ENCODE results near the gene WASL.

DNA sequence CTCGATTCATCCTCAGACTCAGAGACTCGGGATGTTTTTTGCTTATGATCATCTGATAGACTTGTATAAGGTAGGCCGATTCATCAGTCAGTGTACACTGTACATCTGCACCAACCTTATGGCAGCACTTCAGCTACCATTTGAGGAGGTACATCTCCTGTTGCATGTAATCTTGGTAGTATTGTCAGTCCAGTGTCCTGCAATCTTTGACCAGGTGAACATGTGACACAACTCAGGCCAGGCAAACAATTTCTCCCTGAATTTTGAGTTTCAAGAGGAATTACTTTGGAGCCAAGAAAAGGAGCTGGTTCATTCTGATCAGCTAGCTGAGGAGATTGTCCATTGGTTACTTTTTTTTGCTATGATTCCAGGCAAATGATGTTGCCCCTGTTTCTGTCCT lies 19.7 kb upstream of the WASL start:
- TF ChIP-seq POLR2AphosphoS5 (IDR thresholded peaks at IDR 0.05) (no peak), POLR2A (IDR thresholded peaks at IDR 0.05) (no peak)
- TF ChIP-seq, protein P1, sequence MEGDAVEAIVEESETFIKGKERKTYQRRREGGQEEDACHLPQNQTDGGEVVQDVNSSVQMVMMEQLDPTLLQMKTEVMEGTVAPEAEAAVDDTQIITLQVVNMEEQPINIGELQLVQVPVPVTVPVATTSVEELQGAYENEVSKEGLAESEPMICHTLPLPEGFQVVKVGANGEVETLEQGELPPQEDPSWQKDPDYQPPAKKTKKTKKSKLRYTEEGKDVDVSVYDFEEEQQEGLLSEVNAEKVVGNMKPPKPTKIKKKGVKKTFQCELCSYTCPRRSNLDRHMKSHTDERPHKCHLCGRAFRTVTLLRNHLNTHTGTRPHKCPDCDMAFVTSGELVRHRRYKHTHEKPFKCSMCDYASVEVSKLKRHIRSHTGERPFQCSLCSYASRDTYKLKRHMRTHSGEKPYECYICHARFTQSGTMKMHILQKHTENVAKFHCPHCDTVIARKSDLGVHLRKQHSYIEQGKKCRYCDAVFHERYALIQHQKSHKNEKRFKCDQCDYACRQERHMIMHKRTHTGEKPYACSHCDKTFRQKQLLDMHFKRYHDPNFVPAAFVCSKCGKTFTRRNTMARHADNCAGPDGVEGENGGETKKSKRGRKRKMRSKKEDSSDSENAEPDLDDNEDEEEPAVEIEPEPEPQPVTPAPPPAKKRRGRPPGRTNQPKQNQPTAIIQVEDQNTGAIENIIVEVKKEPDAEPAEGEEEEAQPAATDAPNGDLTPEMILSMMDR (IDR thresholded peaks at IDR 0.05), result no peak
